ENCODE measurements around the gene FIGN.

Gene FIGN

DNA sequence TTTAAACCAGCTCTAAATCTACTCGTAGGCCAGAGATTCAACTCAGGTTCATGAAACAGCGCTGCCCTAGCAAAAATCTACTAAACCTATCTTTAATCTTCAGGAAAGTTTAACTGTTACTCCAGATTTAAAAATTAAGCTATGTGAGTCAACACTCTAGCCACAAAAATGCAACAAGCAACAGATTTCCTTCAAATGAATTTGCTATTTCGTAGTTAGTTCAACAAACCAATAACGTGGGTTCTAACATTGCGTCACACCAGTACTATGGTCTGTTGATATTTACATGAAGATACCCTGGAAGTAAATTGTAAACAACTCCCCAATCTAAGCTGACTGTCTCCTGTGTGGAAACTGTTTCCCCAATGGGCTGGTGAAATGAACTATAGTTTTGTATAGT lies 71.2 kb downstream of the FIGN start:
- Histone ChIP-seq H3K4me1 (ENCODE audit: control insufficient read depth, insufficient read depth, low read length) (peaks cover 18% of the 10 kb centered on the region; the same call in 1 of the 2 replicates), H3K9ac (ENCODE audit: low read length) (no peak overlapping the region), H3K27me3 (ENCODE audit: control insufficient read depth, insufficient read depth, low read length) (no peaks in the 10 kb centered on the region), H3K27ac (ENCODE audit: low read depth, low read length) (0 out of 2 replicates have a peak overlapping the region, but pooled peaks have one; percentile 23), H3K4me3 (ENCODE audit: low read depth, low read length) (no peak overlapping the region), H3K9me3 (ENCODE audit: control insufficient read depth, insufficient read depth, low read depth, low read length) (no peaks in the 10 kb centered on the region), H3K36me3 (ENCODE audit: control insufficient read depth, insufficient read depth, low read length) (no peaks in the 10 kb centered on the region)

DNA sequence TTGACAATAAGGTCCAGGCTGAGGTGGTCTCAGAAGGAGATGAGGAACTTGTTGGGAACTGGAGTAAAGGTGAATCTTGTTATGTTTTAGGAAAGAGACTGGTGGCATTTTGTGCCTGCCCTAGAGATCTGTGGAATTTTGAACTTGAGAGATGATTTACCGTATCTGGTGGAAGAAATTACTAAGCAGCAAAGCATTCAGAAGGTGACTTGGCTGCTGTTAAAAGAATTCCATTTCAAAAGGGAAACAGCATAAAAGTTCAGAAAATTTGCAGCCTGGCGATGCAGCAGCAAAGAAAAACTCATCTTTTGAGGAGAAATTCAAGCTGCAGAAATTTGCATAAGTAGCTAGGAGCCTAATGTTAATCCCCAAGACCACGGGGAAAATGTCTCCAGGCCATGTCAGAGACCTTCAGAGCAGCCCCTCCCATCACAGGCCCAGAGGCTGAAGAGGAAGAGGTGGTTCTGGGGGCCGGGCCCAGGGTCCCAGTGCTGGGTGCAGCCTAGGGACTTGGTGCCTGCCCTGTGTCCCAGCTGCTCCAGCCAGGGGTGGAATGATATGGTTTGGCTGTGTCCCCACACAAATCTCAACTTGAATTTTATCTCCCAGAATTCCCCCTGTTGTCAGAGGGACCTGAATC lies 73.5 kb downstream of the FIGN start:
- Histone ChIP-seq H3K4me1 (ENCODE audit: control insufficient read depth, insufficient read depth, low read length) (peaks cover 30% of the 10 kb centered on the region), H3K27me3 (ENCODE audit: control insufficient read depth, insufficient read depth, low read length) (no peaks in the 10 kb centered on the region), H3K27ac (ENCODE audit: low read depth, low read length) (no peak overlapping the region), H3K9ac (ENCODE audit: low read length) (no peak overlapping the region), H3K9me3 (ENCODE audit: control insufficient read depth, insufficient read depth, low read depth, low read length) (no peaks in the 10 kb centered on the region), H3K4me3 (ENCODE audit: low read depth, low read length) (no peak overlapping the region), H3K36me3 (ENCODE audit: control insufficient read depth, insufficient read depth, low read length) (no peaks in the 10 kb centered on the region)

DNA sequence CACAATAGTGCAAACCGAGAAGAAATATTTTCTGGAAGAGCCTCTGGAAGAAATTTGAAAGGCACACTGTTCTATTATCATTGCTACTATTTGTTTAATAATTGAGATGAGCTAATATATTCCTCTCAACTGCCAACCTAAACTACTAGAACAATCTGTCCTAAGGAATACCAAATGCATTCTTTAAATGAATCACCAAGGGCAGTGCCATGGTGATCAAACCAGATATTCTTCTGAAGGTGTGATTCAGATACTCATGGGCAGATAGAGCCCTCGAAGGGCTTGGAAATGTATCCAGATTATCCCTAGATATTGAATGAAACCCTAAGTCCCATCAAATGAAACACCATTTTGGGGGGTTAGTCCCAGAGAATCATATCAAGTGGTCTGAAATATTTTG lies 76.6 kb downstream of the FIGN start:
- Histone ChIP-seq H3K27ac (ENCODE audit: low read depth, low read length) (no peak overlapping the region), H3K4me1 (ENCODE audit: control insufficient read depth, insufficient read depth, low read length) (peaks cover 33% of the 10 kb centered on the region)

DNA sequence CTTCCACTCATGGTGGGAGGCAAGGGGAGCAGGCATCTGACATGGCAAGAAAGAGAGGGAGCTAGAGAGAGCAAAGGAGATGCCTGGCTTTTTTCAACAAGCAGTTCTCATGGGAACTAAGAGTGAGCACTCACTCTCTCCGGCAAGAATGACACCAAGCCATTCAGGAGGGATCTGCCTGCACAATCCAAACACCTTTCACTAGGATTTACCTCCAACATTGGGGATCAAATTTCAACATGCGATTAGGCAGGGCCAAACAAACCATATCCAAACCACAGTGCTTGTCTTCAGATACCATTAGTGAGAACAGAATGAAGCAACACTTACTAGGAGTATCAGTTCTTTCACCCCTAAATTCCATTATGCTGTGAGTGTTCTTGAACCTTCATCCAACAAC lies 77.3 kb downstream of the FIGN start:
- peaks cover 33% of the 10 kb centered on the region for H3K4me1 ChIP-seq (ENCODE audit: control insufficient read depth, insufficient read depth, low read length)
- no peak overlapping the region for H3K9ac ChIP-seq (ENCODE audit: low read length)
- no peaks in the 10 kb centered on the region for H3K36me3 ChIP-seq (ENCODE audit: control insufficient read depth, insufficient read depth, low read length)
- no peak overlapping the region for H3K27ac ChIP-seq (ENCODE audit: low read depth, low read length)
- no peak overlapping the region for H3K4me3 ChIP-seq (ENCODE audit: low read depth, low read length)
- no peaks in the 10 kb centered on the region for H3K9me3 ChIP-seq (ENCODE audit: control insufficient read depth, insufficient read depth, low read depth, low read length)
- H3K27me3 ChIP-seq (ENCODE audit: control insufficient read depth, insufficient read depth, low read length): no peaks in the 10 kb centered on the region

More for the DNA sequence above, 76.6 kb downstream of the FIGN start:
- Histone ChIP-seq H3K36me3 (ENCODE audit: control insufficient read depth, insufficient read depth, low read length) (no peaks in the 10 kb centered on the region), H3K27me3 (ENCODE audit: control insufficient read depth, insufficient read depth, low read length) (no peaks in the 10 kb centered on the region), H3K9me3 (ENCODE audit: control insufficient read depth, insufficient read depth, low read depth, low read length) (no peaks in the 10 kb centered on the region), H3K9ac (ENCODE audit: low read length) (no peak overlapping the region), H3K4me3 (ENCODE audit: low read depth, low read length) (no peak overlapping the region)

DNA sequence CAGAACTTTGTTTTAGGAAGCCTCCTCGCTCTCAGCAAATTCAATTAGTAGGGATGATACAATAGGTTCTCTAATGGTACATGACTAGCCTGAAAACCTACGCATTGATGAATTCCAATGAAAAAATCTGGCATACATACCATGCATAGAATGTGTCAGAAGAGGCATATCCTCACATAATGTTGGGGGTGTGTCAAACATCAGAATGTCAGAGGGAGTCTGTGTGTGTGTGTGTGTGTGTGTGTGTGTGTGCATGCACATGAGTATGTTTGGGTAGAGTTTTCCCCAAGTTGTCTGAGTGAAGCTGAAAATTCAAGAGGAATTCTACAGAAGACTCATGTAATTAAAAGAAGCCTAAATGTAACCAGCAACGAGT lies 78.5 kb downstream of the FIGN start:
- peaks cover 36% of the 10 kb centered on the region for H3K4me1 ChIP-seq (ENCODE audit: control insufficient read depth, insufficient read depth, low read length)
- H3K36me3 ChIP-seq (ENCODE audit: control insufficient read depth, insufficient read depth, low read length): no peaks in the 10 kb centered on the region
- no peaks in the 10 kb centered on the region for H3K27me3 ChIP-seq (ENCODE audit: control insufficient read depth, insufficient read depth, low read length)
- H3K27ac ChIP-seq (ENCODE audit: low read depth, low read length): no peak overlapping the region
- no peak overlapping the region for H3K4me3 ChIP-seq (ENCODE audit: low read depth, low read length)
- H3K9ac ChIP-seq (ENCODE audit: low read length): no peak overlapping the region
- H3K9me3 ChIP-seq (ENCODE audit: control insufficient read depth, insufficient read depth, low read depth, low read length): no peaks in the 10 kb centered on the region

DNA sequence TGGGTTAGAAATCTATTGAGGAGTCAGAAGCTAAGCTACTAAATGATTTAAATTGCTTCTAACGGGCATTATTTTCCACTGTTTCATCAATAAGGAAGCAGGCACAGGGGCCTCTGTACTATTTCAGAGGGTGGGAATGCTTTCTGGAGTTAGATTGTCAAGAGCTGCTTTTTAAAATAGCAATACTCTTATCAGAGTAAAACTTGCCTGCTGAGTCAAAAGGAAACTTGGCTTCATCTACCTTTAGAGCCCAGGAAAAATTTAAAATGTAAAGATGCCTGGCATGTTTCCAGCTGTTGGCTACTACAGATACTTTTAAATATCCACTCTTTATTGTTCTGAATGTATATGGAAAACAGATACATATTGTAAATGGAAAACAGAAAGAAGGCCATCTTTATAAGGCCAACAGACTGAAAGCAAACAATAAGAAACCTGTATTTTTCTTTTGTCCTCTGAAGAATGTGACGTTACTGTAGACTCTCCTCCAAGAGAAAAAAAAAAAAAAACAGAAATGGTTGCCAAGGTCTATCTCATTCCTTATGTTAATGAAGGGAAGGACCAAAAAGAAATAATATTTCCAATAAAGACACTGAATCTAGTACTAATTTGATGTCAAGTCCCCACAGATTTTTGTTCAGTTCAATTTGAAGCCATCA lies 79.1 kb downstream of the FIGN start:
- Histone ChIP-seq H3K36me3 (ENCODE audit: control insufficient read depth, insufficient read depth, low read length) (no peaks in the 10 kb centered on the region), H3K4me3 (ENCODE audit: low read depth, low read length) (no peak overlapping the region), H3K9ac (ENCODE audit: low read length) (no peak overlapping the region), H3K9me3 (ENCODE audit: control insufficient read depth, insufficient read depth, low read depth, low read length) (no peaks in the 10 kb centered on the region), H3K27me3 (ENCODE audit: control insufficient read depth, insufficient read depth, low read length) (no peaks in the 10 kb centered on the region), H3K27ac (ENCODE audit: low read depth, low read length) (no peak overlapping the region), H3K4me1 (ENCODE audit: control insufficient read depth, insufficient read depth, low read length) (peaks cover 32% of the 10 kb centered on the region)

DNA sequence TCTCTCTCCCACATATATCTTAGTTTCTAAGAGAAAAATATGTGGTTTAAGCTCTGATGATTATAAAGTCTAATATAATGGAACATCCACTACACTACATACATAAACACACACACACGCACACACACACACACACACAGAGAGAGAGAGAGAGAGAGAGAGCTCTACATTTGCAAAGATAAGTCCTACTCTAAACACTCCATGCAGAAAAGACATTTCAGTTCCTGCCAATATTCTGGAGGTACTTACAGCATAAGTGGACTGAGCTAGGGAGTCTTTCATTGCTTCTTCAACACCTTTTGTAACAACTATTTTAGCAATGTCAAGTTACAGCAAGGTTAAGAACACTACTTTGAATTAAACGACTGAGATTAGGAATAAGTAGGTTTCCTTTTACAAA lies 80.1 kb downstream of the FIGN start:
- Histone ChIP-seq H3K9ac (ENCODE audit: low read length) (no peak overlapping the region), H3K4me1 (ENCODE audit: control insufficient read depth, insufficient read depth, low read length) (peaks cover 32% of the 10 kb centered on the region), H3K36me3 (ENCODE audit: control insufficient read depth, insufficient read depth, low read length) (no peaks in the 10 kb centered on the region), H3K27ac (ENCODE audit: low read depth, low read length) (no peak overlapping the region), H3K4me3 (ENCODE audit: low read depth, low read length) (no peak overlapping the region), H3K27me3 (ENCODE audit: control insufficient read depth, insufficient read depth, low read length) (no peaks in the 10 kb centered on the region), H3K9me3 (ENCODE audit: control insufficient read depth, insufficient read depth, low read depth, low read length) (no peaks in the 10 kb centered on the region)

DNA sequence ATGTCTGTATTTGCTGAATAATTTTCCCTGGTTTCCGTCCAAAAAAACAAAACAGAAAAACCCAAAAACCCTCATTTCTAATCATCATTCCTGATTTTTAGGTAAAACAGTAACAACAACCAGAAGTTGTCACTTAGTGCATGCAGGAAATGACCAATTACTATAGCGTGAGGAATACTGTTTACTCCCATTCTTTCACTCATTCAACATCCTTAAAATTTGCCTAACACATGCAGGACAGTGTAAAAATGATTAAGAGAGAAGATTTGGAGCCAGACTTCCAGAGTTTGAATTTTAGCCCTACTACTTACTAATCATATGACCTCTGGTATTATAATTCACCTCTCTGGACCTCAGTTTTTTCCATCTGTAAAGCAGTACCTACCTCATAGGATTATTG lies 83.1 kb downstream of the FIGN start:
- Histone ChIP-seq H3K27me3 (ENCODE audit: control insufficient read depth, insufficient read depth, low read length) (no peaks in the 10 kb centered on the region), H3K27ac (ENCODE audit: low read depth, low read length) (no peak overlapping the region), H3K9me3 (ENCODE audit: control insufficient read depth, insufficient read depth, low read depth, low read length) (no peaks in the 10 kb centered on the region), H3K4me3 (ENCODE audit: low read depth, low read length) (no peak overlapping the region), H3K9ac (ENCODE audit: low read length) (no peak overlapping the region), H3K36me3 (ENCODE audit: control insufficient read depth, insufficient read depth, low read length) (no peaks in the 10 kb centered on the region), H3K4me1 (ENCODE audit: control insufficient read depth, insufficient read depth, low read length) (peaks cover 28% of the 10 kb centered on the region)

DNA sequence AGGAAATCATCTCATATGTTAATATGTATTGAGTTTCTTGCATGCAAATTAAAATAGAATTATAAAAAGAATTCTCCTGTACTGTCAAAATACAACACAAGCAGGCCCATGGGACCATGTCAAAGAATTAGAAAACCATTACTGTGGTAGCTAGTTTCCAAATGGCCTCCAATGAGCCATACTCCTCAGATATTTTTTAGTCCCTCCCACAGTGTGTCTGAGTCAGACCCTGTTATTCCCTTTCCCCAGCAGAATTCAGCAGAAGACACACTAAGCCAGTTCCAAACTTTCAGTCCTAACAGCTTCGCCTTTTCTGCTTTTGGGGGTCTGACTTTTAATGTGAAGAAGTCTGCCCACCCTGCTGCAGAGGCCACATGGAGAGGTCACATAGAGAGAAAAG lies 86.7 kb downstream of the FIGN start:
- Histone ChIP-seq H3K4me3 (ENCODE audit: low read depth, low read length) (no peak overlapping the region), H3K9me3 (ENCODE audit: control insufficient read depth, insufficient read depth, low read depth, low read length) (no peaks in the 10 kb centered on the region), H3K27ac (ENCODE audit: low read depth, low read length) (no peak overlapping the region), H3K4me1 (ENCODE audit: control insufficient read depth, insufficient read depth, low read length) (peaks cover 31% of the 10 kb centered on the region), H3K36me3 (ENCODE audit: control insufficient read depth, insufficient read depth, low read length) (no peaks in the 10 kb centered on the region), H3K9ac (ENCODE audit: low read length) (no peak overlapping the region), H3K27me3 (ENCODE audit: control insufficient read depth, insufficient read depth, low read length) (no peaks in the 10 kb centered on the region)

DNA sequence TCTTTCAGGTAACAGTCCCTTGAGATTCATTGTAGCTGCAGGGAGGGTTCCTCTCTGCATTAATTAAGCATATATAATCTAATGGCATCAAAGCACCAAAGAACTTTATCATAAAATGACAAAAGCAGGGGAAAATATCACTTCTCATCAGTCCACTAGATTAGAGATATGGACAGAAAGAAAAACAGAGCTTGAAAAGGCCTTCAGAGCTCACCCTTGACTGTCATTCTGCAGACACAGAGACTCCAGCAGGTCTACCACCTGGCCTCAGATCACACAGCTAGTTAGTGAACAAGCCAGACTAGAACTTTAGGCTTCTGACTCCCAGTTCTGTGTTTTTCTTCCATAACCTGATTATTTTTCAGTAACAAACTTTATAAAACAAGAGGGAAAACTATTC lies 88.5 kb downstream of the FIGN start:
- Histone ChIP-seq H3K9me3 (ENCODE audit: control insufficient read depth, insufficient read depth, low read depth, low read length) (no peaks in the 10 kb centered on the region), H3K9ac (ENCODE audit: low read length) (no peak overlapping the region), H3K4me3 (ENCODE audit: low read depth, low read length) (no peak overlapping the region), H3K36me3 (ENCODE audit: control insufficient read depth, insufficient read depth, low read length) (no peaks in the 10 kb centered on the region), H3K4me1 (ENCODE audit: control insufficient read depth, insufficient read depth, low read length) (peaks cover 24% of the 10 kb centered on the region), H3K27me3 (ENCODE audit: control insufficient read depth, insufficient read depth, low read length) (no peaks in the 10 kb centered on the region), H3K27ac (ENCODE audit: low read depth, low read length) (no peak overlapping the region)

DNA sequence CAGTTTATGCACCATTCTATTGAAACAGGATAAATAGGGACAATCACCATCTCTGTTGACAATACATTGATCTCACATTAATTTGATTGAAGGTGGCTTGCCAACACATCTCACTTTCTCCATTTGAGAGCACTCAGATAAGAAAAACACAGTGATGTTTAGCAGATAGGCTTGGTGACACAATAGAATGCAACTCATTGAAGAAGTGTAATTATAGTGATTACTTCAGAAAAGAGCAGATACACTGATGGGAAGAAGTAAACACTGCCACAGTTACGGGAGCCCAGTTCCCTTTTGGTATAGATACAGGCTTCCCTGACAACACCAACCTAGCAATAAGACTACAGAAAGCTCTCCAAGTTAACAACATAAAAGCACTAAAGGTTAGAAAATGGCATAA lies 89.1 kb downstream of the FIGN start:
- Histone ChIP-seq H3K27me3 (ENCODE audit: control insufficient read depth, insufficient read depth, low read length) (no peaks in the 10 kb centered on the region), H3K36me3 (ENCODE audit: control insufficient read depth, insufficient read depth, low read length) (no peaks in the 10 kb centered on the region), H3K9ac (ENCODE audit: low read length) (no peak overlapping the region), H3K4me3 (ENCODE audit: low read depth, low read length) (no peak overlapping the region), H3K4me1 (ENCODE audit: control insufficient read depth, insufficient read depth, low read length) (peaks cover 29% of the 10 kb centered on the region), H3K27ac (ENCODE audit: low read depth, low read length) (no peak overlapping the region), H3K9me3 (ENCODE audit: control insufficient read depth, insufficient read depth, low read depth, low read length) (no peaks in the 10 kb centered on the region)

Data from HUES6 (cell line).